GM13977 (cell line): ENCODE measurements around the gene SLC44A5.
"Not testable (repeated sequence)": the region's sequence is repeated elsewhere in the genome, so short reads cannot be mapped to it uniquely, and the experiment has no call there.

Source experiments
- DNase-seq: peaks from one replicate; pipeline ENCODE4 v3.0.0; 2012; ENCODE audit warnings: low spot score
- CTCF ChIP-seq: IDR thresholded peaks from 2 replicates; pipeline ENCODE4 v1.5.1; 2012; ENCODE audit warnings: mild to moderate bottlenecking, control low read depth; ENCODE audit not compliant: insufficient read depth; ENCODE audit errors: extremely low read depth, missing control alignments
- in situ Hi-C: fragments of 300-500 bp; cut with MboI; formaldehyde crosslinking; loops from one replicate; pipeline ENCODE4 v1.12.0; 2022; ENCODE audit warnings: low sequenced_read_pairs, low pct_unique_long_range_greater_than_20kb, mixed read lengths, inconsistent platforms; ENCODE audit not compliant: unreplicated experiment

The SLC44A5 gene

DNA sequence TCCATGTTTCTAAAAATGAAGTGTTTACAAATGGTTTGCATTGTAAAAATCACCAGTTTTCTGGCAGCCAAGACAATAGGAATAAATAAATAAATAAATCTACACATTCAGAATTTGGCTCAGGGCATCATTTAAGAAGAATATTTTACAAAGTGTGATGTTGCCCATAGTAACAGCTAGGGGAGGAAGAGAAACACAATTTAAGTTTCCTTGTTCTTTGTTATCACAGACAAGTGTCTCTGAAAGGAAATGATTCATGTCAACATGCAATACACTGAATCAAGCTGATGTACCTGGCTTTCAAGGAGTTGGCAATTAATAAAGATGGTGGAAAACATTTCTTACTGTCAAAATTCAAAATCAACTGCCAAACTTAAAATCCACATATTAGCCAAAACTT, 402.1 kb downstream of the SLC44A5 start:
- DNase-seq, result no peak
- in situ Hi-C loops, result no loop called here
- no peak for TF ChIP-seq CTCF

DNA sequence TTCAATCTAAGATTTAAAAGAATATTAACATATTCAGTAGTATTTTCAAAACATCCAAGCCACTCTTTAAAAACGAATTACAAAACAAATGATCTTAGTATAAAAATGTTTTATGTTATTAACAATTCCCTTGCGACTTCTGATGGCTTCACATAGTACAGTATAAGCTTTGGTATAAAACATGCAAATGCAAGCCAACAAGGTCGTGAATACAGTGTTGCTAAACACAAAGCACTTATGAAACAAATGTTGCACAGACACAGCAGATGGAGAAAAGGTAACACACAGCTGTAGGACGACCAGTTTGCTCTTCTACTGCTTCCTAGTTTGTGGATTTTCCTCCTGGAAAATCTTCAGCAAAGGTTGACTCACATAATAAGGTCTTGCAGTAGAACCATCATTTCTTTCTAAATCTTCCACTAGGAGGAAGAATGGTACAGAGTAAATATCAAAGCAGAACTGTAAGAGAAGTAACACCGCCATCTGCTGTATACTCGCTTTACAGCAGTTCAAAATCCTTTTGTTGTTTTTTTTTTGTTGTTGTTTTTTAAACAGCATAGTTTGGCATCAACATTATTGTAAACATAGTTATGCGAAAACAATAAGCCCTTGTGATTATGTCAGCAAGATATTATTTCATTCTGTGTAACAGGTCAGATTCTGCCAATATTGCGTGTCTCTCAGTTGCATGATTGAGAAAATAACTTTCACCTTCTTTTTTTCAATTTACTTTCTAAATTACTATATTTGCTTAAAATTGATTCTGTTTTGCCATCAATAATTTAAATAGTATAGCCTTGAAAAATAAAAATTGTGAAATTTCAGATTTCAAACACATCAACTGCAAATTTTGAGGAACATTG, 407.3 kb downstream of the SLC44A5 start:
- in situ Hi-C loops, result no loop called here
- peak; percentile 25 for DNase-seq
- peak; percentile 58 for TF ChIP-seq CTCF

DNA sequence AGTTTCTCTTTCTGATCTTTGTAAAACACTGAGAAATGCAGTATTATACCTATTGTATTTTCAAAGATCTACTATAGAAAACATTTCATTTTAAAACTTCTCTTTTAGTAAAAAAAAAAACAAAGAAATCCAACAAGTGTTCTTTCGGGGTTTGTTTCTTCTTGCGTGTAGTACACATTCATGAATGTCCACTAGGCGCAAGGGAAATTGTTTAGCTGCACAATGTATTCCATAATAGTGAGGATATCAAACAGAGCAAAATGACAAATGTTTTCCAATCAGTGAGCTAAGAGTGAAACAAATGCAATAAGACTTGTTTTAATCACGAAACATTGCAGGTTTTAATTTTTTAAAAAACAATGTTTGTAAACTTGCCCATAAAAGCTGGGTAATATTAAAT, 408.2 kb downstream of the SLC44A5 start:
- no peak for DNase-seq
- no peak for TF ChIP-seq CTCF
- in situ Hi-C loops, result no loop called here

DNA sequence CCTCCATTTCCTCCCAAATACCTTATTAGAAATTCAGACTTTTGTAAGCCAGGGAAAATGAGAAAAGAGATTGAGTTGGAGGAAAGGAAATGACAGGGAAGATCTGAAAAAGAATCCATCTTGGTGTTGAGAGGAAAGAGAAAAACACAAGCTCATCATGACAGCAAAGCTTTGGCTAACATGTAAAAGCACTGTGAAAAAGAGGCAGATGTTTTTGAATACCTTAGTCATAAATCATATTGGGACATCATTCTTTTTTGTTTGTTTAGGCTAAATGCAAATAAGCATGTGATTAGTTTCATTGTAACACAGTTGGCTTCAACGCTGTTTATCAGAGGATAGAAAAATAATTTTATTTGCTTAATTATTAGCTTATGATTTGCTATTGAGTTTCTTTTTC, 412.2 kb downstream of the SLC44A5 start:
- no peak for DNase-seq
- in situ Hi-C loops, result loop anchor here (10.0 kb wide), 1 partner anchor 424 kb away; no protein-coding TSS in a partner anchor
- no peak for TF ChIP-seq CTCF

DNA sequence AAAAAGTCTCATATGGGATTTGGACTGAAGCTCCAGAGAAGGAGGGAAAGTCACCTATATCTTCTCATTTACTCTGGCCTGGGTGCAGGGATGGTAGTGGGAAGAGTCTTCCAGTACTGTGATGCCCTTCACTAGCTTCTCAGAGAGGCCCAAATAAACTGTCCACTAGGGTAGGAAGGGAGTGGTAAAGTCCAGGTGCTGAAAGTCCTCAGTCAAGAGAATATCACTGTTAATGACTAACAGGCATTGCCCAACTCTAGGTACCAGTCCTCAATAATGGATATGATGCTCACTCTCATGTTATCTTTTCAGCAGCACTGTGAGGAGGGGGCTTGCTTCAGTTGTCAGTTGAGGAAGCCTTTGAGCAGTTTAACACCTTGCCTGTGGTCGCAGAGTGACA, 412.8 kb downstream of the SLC44A5 start:
- in situ Hi-C loops, result loop anchor here (10.0 kb wide), 1 partner anchor 423 kb away; no protein-coding TSS in a partner anchor
- TF ChIP-seq CTCF, result no peak
- DNase-seq, result no peak

DNA sequence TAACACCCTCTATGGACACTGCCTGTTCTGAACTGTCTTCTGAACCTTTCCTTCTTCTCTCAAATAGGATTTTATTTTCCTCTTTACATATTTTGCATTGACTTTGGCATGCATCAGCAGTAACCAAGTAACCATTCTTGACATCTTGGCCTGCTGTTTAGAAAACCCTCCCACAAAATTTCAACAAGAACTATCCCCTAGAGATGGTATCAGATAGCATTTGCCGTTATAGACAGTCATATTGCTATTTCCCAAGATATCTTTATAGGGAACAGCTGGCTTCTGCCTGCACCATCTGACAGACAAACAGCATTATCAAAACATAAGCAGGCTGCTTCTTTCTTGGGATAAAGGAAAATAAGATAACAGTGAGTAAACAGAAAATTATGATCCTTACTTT, 422.0 kb downstream of the SLC44A5 start:
- no peak for DNase-seq
- in situ Hi-C loops, result no loop called here
- TF ChIP-seq CTCF, result no peak

- DNase-seq, in situ Hi-C loops: not testable (repeated sequence)
Measured at GRCh38 chr1:75181214-75181955, 429.5 kb downstream of the SLC44A5 start.
